ENCODE measurements around the gene TRAIP. TPM values are rescaled to one million over a fixed set of nuclear protein-coding genes. Genes with fewer than 3 reads are reported as not detected.

TRAIP gene
- polyA plus RNA-seq, 1 donor from 2014 or later: 7.6 TPM

DNA sequence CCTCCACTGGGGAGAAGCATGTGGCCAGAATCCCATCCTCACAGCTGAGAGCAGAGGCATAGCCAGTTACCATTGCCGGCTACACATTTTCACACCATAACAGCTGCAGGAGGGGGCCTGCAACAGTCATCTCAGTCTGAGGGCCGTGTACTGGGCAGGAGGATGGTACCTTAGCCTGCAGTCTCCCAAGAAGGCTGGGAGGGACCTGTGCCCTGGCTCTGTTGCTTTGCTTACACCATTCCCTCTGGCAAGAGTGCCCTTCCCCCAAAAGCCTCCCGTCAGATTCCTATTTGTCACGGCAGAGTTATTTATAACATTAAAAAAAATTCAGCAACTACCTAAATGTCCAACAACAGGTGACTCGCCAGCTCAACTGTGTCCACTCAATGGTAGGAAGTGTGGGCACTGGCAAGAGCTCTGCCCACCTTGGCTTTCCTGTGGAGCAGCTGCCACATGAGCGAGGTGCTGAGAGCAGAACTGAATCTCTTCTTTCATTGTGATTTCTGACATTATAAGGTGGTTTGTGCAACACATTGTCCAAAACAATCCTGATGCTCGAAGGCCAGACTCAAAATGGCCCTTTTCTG is 8.9 kb upstream of the TRAIP start:
- H3F3A ChIP-seq (ENCODE audit: insufficient read depth, low read length, poor library complexity, severe bottlenecking): no peaks in the 10 kb centered on the region
- no peaks in the 10 kb centered on the region for H4K20me1 ChIP-seq (ENCODE audit: insufficient read depth)
- H3K27me3 ChIP-seq (ENCODE audit: insufficient read depth, low read depth, low read length): no peaks in the 10 kb centered on the region
- peaks cover 55% of the 10 kb centered on the region for H3K79me2 ChIP-seq (replicated peaks; ENCODE audit: insufficient read depth, low read length)
- no peaks in the 10 kb centered on the region for H3K9me2 ChIP-seq (ENCODE audit: insufficient read depth, low read length)
- H3K4me3 ChIP-seq (ENCODE audit: low read length): peak overlapping the region; percentile 94
- H2AFZ ChIP-seq (ENCODE audit: low read depth, low read length): no peak overlapping the region
- no peaks in the 10 kb centered on the region for H3K36me3 ChIP-seq (ENCODE audit: insufficient read depth, low read length)
- H3K9ac ChIP-seq (ENCODE audit: low read length): peak overlapping the region; percentile 26
- no peak overlapping the region for H3K4me2 ChIP-seq (ENCODE audit: low read length)
- no peaks in the 10 kb centered on the region for H3K9me3 ChIP-seq (ENCODE audit: low read length)
- no peak for TF ChIP-seq SMC3 (conservative IDR thresholded peaks at IDR 0.05; ENCODE audit: poor library complexity)
- TF ChIP-seq, protein P1, sequence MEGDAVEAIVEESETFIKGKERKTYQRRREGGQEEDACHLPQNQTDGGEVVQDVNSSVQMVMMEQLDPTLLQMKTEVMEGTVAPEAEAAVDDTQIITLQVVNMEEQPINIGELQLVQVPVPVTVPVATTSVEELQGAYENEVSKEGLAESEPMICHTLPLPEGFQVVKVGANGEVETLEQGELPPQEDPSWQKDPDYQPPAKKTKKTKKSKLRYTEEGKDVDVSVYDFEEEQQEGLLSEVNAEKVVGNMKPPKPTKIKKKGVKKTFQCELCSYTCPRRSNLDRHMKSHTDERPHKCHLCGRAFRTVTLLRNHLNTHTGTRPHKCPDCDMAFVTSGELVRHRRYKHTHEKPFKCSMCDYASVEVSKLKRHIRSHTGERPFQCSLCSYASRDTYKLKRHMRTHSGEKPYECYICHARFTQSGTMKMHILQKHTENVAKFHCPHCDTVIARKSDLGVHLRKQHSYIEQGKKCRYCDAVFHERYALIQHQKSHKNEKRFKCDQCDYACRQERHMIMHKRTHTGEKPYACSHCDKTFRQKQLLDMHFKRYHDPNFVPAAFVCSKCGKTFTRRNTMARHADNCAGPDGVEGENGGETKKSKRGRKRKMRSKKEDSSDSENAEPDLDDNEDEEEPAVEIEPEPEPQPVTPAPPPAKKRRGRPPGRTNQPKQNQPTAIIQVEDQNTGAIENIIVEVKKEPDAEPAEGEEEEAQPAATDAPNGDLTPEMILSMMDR (IDR thresholded peaks at IDR 0.05; ENCODE audit: poor library complexity, severe bottlenecking): no peak
- TF ChIP-seq, protein P2, sequence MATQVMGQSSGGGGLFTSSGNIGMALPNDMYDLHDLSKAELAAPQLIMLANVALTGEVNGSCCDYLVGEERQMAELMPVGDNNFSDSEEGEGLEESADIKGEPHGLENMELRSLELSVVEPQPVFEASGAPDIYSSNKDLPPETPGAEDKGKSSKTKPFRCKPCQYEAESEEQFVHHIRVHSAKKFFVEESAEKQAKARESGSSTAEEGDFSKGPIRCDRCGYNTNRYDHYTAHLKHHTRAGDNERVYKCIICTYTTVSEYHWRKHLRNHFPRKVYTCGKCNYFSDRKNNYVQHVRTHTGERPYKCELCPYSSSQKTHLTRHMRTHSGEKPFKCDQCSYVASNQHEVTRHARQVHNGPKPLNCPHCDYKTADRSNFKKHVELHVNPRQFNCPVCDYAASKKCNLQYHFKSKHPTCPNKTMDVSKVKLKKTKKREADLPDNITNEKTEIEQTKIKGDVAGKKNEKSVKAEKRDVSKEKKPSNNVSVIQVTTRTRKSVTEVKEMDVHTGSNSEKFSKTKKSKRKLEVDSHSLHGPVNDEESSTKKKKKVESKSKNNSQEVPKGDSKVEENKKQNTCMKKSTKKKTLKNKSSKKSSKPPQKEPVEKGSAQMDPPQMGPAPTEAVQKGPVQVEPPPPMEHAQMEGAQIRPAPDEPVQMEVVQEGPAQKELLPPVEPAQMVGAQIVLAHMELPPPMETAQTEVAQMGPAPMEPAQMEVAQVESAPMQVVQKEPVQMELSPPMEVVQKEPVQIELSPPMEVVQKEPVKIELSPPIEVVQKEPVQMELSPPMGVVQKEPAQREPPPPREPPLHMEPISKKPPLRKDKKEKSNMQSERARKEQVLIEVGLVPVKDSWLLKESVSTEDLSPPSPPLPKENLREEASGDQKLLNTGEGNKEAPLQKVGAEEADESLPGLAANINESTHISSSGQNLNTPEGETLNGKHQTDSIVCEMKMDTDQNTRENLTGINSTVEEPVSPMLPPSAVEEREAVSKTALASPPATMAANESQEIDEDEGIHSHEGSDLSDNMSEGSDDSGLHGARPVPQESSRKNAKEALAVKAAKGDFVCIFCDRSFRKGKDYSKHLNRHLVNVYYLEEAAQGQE (IDR thresholded peaks at IDR 0.05; ENCODE audit: borderline replicate concordance): no peak
- H3K27ac ChIP-seq (ENCODE audit: low read length): peak overlapping the region; percentile 35

DNA sequence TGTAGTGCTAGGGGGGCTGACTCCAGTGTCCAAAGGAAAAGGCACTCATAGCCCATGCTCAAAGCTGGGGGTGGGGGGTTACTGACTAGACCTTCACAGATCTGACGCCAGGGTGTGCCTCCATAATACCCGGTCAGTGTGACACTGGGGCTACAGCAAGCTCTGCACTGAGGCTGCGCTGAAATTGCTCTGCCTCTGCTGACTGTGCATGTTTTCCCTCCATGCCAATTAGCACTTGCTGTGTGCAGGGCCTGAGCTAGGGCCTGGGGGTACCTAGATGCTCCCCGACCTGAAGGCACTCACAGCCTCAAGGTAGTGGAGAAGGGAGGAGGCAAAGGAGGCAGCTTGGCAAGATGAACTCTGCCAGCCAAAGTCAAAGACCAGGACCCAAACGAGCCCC is 8.1 kb upstream of the TRAIP start:
- Histone ChIP-seq H3K79me2 (replicated peaks; ENCODE audit: insufficient read depth, low read length) (peaks cover 55% of the 10 kb centered on the region), H3K4me2 (ENCODE audit: low read length) (no peak overlapping the region), H4K20me1 (ENCODE audit: insufficient read depth) (no peaks in the 10 kb centered on the region), H3K4me3 (ENCODE audit: low read length) (peak overlapping the region; percentile 94), H3K9me3 (ENCODE audit: low read length) (no peaks in the 10 kb centered on the region), H3F3A (ENCODE audit: insufficient read depth, low read length, poor library complexity, severe bottlenecking) (no peaks in the 10 kb centered on the region), H3K36me3 (ENCODE audit: insufficient read depth, low read length) (no peaks in the 10 kb centered on the region), H3K9me2 (ENCODE audit: insufficient read depth, low read length) (no peaks in the 10 kb centered on the region), H3K27ac (ENCODE audit: low read length) (no peak overlapping the region), H3K9ac (ENCODE audit: low read length) (peak overlapping the region; percentile 26), H3K27me3 (ENCODE audit: insufficient read depth, low read depth, low read length) (no peaks in the 10 kb centered on the region), H2AFZ (ENCODE audit: low read depth, low read length) (no peak overlapping the region)
- no peak for TF ChIP-seq POLR2AphosphoS5 (IDR thresholded peaks at IDR 0.05)

DNA sequence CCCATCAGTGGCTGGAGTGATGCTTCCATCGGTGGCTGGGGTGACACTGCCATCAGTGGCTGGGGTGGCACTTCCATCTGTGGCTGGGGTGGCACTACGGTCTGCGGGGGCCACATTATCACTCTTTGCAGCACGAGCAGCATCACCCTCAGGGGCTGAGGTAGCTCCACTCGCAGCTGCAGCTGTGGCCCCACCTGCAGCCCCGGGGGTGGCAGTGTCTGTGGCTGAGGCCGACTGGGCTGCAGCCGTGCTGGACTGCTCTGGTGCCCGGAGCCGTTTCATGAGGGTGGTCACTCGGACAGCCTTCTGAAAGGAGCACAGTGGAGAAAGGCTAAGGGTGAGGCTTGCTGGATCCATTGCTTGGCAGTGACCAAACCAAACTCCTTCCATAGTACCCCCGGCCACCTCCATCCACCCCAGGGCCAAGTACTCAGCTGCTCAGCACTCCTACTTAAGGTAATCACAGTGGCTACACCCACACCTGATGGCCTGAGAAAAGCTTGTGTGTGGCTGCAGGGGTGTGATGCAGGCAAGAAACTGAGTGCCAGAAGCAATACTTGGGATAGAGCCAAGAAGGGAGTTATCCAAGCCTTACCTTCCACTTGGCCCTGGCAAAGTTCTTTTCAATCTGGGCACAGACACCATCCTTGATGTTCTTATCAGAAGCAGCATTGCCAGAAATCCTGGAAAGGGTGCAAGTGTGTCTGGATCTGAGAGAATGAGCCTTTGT is 3.4 kb upstream of the TRAIP start:
- Histone ChIP-seq H3K27me3 (ENCODE audit: insufficient read depth, low read depth, low read length) (no peaks in the 10 kb centered on the region), H3F3A (ENCODE audit: insufficient read depth, low read length, poor library complexity, severe bottlenecking) (no peaks in the 10 kb centered on the region)
- no peak for TF ChIP-seq RAD21 (conservative IDR thresholded peaks at IDR 0.05)
- TF ChIP-seq MXI1 (conservative IDR thresholded peaks at IDR 0.05; ENCODE audit: poor library complexity, severe bottlenecking): no peak
- no peak for TF ChIP-seq EZH2 (IDR thresholded peaks at IDR 0.05; ENCODE audit: borderline replicate concordance, insufficient read depth, low read length, poor library complexity, severe bottlenecking)
- no peak for TF ChIP-seq SMC3 (conservative IDR thresholded peaks at IDR 0.05; ENCODE audit: poor library complexity)
- TF ChIP-seq, protein P2 (IDR thresholded peaks at IDR 0.05; ENCODE audit: borderline replicate concordance): no peak
- TF ChIP-seq TAF1 (IDR thresholded peaks at IDR 0.05; ENCODE audit: low read depth): no peak
- TF ChIP-seq, protein P1 (IDR thresholded peaks at IDR 0.05; ENCODE audit: poor library complexity, severe bottlenecking): no peak
- TF ChIP-seq EP300 (conservative IDR thresholded peaks at IDR 0.05; ENCODE audit: poor library complexity, severe bottlenecking): no peak

More for the DNA sequence above, 3.4 kb upstream of the TRAIP start:
- H3K4me2 ChIP-seq (ENCODE audit: low read length): no peak overlapping the region
- no peak overlapping the region for H3K4me3 ChIP-seq (ENCODE audit: low read length)
- no peaks in the 10 kb centered on the region for H4K20me1 ChIP-seq (ENCODE audit: insufficient read depth)
- no peaks in the 10 kb centered on the region for H3K9me2 ChIP-seq (ENCODE audit: insufficient read depth, low read length)
- H2AFZ ChIP-seq (ENCODE audit: low read depth, low read length): no peak overlapping the region
- no peaks in the 10 kb centered on the region for H3K36me3 ChIP-seq (ENCODE audit: insufficient read depth, low read length)
- H3K79me2 ChIP-seq (replicated peaks; ENCODE audit: insufficient read depth, low read length): peaks cover 16% of the 10 kb centered on the region
- no peak overlapping the region for H3K27ac ChIP-seq (ENCODE audit: low read length)
- H3K9me3 ChIP-seq (ENCODE audit: low read length): no peaks in the 10 kb centered on the region
- no peak overlapping the region for H3K9ac ChIP-seq (ENCODE audit: low read length)
